HG02610 (cell line): Measurements from ENCODE around the gene ERCC1.

ENCODE experiments used
- ATAC-seq: cut with Tn5 transposase; IDR thresholded peaks from one replicate; pipeline ENCODE4 v1.9.1; 2021; ENCODE audit warnings: mild to moderate bottlenecking, moderate library complexity; ENCODE audit not compliant: unreplicated experiment

The ERCC1 gene

GRCh38 chr19:45423589-45424190, at the start of gene ERCC1:
ERCC1 (minus strand) TSS chr19:45423917; CDS start chr19:45423374, 543 bp downstream.
- peak; percentile 56 for ATAC-seq

- ATAC-seq, result no peak
Observed at GRCh38 chr19:45473367-45473681, 49.6 kb upstream of the ERCC1 start.

GRCh38 chr19:45472563-45473366, 49.0 kb upstream of the ERCC1 start:
- no peak for ATAC-seq

GRCh38 chr19:45471931-45472562, 48.3 kb upstream of the ERCC1 start:
- no peak for ATAC-seq

GRCh38 chr19:45471111-45471930, 47.6 kb upstream of the ERCC1 start:
- ATAC-seq, result no peak

- no peak for ATAC-seq
Observed at GRCh38 chr19:45470762-45471081, 47.0 kb upstream of the ERCC1 start.

GRCh38 chr19:45469945-45470761, 46.4 kb upstream of the ERCC1 start:
- ATAC-seq, result no peak

GRCh38 chr19:45469132-45469944, 45.6 kb upstream of the ERCC1 start:
- peak; percentile 49 for ATAC-seq

- peak; percentile 8 for ATAC-seq
Observed at GRCh38 chr19:45468803-45469131, 45.0 kb upstream of the ERCC1 start.

- ATAC-seq, result no peak
Observed at GRCh38 chr19:45468159-45468651, 44.5 kb upstream of the ERCC1 start.

- ATAC-seq, result peak; percentile 41
Observed at GRCh38 chr19:45467456-45468158, 43.9 kb upstream of the ERCC1 start, which contains the start of gene FOSB. FOSB (plus strand) TSS chr19:45467996; CDS start chr19:45468587, 591 bp downstream.

- ATAC-seq, result no peak
Observed at GRCh38 chr19:45467115-45467455, 43.4 kb upstream of the ERCC1 start.

- ATAC-seq, result no peak
Observed at GRCh38 chr19:45464852-45465441, 41.2 kb upstream of the ERCC1 start.

GRCh38 chr19:45464274-45464673, 40.6 kb upstream of the ERCC1 start:
- ATAC-seq, result no peak

- no peak for ATAC-seq
Observed at GRCh38 chr19:45463241-45463640, 39.5 kb upstream of the ERCC1 start.

GRCh38 chr19:45462174-45462573, 38.5 kb upstream of the ERCC1 start:
- ATAC-seq, result no peak

GRCh38 chr19:45460807-45461347, 37.2 kb upstream of the ERCC1 start:
- ATAC-seq, result no peak

GRCh38 chr19:45457776-45458175, 34.1 kb upstream of the ERCC1 start:
- no peak for ATAC-seq

GRCh38 chr19:45456500-45456815, 32.7 kb upstream of the ERCC1 start:
- ATAC-seq, result no peak
